Fibroblast of peridontal ligament (primary cell): ENCODE data around the gene G2E3.
A peak's percentile ranks its signal among the peaks of the same experiment; 100 is the strongest.
"Not testable (repeated sequence)": the region's sequence is repeated elsewhere in the genome, so short reads cannot be mapped to it uniquely, and the experiment has no call there.

Source experiments
- DNase-seq: peaks from one replicate; pipeline ENCODE4 v3.0.0-alpha.2; 2010; ENCODE audit errors: extremely low read depth

Gene G2E3

DNA sequence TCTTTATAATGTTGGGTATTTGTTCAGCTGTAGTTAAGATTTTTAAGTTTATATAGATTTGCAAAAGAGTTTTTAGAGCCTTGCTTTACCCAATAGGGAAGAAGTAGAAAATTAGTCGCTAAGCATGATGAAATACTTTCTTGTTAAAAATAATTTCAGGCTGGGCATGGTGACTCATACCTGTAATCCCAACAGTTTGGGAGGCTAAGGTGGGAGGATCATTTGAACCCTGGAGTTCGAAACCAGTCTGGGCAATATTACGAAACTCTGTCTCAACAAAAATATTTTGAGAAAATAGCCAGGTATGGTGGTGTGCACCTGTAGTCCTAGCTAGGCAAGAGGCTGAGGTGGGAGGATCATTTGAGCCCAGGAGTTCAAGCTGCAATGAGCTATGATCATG lies 44.4 kb downstream of the G2E3 start:
- DNase-seq, result no peak

DNA sequence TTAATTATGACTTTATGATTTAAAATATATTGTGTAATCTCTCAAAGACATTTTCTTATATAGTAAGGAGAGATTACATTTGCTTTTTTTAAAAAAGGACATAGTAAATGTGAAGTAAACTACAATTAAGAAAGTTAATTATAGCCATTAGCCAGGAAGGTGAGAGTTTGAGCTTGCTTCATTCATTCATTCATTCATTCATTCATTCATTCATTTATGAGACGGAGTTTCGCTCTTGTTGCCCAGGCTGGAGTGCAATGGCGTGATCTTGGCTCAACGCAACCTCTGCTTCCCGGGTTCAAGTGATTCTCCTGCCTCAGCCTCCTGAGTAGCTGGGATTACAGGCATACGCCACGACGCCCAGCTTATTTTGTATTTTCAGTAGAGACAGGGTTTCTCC lies 45.7 kb downstream of the G2E3 start:
- not testable (repeated sequence) for DNase-seq

DNA sequence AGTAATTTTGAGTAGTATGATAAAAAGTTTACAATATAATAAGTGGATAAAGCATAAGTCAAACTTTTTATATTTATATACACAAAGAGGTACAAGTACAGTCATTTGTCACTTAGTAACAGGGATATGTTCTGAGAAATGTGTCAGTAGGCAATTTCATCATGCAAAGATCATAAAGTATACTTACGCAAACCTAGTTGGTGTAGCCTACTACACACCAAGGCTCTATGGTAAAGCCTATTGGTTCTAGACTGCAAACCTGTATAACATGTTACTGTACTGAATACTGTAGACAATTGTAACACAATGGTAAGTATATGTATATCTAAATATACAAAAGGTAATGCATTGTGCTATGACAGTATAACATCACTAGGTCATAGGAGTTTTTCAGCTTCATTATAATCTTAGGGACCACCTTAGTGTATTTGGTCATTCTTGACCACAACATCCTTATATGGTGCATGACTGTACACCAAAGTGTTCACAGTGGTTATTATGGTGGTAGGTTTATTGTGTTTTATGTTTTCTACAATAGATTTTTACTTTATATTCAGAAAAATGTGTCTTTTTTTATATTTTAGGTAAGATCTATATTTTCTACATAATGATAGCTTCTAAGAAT lies 48.3 kb downstream of the G2E3 start:
- peak; percentile 32 for DNase-seq

DNA sequence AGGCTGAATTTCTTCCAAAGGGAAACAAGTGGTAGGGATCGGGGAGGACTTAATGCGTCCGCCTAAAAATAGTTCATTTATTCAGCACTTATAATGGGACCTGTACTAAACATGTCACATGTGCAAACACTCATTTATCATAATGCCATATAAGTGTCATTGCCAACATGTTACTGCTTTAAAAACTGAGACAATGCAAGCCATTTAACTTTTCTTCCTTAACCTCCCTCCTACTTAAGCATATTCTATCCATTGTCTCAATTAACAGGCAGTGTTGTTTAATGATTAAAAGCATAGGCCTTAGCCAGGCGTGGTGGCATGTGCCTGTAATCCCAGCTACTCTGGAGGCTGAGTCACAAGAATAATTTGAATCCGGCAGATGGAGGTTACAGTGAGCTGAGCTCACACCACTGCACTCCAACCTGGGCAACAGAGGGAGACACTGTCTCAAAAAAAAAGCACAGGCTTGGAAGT lies 49.6 kb downstream of the G2E3 start:
- DNase-seq, result peak; percentile 41

DNA sequence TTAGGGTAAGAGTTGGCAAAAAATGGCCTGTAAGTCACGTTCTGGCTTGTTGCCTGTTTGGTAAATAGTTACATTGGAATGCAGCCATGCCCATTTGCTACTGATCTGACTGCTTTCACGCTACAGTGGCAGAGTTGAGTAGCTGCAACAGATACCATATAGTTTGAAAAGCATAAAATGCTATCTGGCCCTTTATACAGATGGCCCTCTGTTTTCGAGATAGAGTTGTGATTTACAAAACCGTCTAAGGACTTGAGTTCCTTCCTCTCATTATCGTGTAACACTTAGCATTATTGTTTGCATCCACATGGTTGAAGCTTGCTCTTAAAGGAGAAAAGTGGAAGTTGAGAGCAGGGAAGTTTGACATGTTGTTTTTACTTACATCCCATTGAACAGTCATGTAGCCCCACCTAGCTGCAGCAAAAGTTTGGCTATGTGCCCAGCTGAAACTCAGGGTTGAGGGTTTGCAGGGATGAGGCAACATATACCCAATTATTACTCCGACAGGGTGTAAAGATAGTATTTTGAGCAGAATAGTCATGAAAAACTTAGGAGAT lies 51.9 kb downstream of the G2E3 start:
- peak; percentile 89 for DNase-seq

DNA sequence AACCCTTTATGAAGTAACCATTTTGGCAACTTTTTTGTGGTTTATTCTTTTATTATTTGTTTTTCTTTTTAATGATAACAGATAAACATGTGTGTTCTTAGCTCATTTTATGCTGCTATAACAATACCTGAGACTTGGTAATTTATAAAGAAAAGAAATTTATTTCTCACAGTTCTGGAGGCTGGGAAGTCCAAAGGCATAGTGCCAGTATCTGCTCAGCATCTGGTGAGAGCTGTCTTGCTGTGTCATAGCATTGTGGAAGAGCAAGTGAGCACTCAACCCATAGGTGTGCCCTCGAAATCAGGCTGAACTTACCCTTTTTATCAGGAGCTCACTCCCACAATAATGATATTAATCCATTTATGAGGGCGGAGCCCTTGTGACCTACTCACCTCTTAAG lies 55.2 kb downstream of the G2E3 start:
- no peak for DNase-seq

DNA sequence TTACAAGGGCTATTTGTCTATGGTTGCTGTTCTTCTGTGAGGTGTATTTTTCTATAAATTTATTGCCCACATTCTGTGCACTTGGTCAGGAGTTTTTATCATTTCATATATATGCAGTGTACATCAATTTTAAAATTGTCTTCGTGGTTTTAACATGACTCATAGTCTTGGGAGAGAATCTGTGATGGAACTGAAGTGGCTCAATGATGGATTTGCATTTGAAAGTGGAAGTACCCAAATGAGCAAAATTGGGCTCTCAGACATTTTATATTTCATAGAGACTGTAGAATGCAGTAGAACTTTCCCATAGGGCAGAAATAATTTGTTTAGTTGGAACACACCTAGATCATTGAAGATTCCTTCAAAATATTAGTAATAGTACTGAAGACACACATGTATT lies 61.2 kb downstream of the G2E3 start:
- DNase-seq, result peak; percentile 73

DNA sequence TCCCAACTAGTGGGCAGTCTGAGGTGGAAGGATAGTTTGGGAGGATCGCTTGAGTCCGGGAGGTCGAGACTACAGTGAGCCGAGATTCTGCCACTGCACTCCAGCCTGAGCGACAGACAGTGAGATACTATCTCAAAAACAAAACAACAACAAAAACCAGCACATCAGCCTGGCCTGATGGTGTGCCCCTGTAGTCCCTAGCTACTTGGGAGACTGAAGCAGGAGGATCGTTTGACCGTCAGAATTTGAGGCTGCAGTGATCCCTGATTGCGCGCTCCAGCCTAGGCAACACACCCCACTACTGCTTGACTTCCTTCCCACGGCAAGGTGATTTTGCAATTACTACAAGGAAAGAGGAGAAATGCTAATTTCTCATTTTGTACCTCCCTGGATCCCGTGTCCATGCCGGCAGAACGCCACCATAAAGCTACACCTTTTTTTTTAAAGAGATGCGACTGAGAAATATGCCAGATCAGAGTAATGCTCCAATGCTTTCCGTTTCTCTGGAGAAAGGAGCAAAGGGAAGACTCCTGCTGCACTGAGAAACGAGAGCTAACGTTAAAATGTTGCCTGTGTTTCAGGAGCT lies 62.5 kb downstream of the G2E3 start:
- DNase-seq, result no peak

DNA sequence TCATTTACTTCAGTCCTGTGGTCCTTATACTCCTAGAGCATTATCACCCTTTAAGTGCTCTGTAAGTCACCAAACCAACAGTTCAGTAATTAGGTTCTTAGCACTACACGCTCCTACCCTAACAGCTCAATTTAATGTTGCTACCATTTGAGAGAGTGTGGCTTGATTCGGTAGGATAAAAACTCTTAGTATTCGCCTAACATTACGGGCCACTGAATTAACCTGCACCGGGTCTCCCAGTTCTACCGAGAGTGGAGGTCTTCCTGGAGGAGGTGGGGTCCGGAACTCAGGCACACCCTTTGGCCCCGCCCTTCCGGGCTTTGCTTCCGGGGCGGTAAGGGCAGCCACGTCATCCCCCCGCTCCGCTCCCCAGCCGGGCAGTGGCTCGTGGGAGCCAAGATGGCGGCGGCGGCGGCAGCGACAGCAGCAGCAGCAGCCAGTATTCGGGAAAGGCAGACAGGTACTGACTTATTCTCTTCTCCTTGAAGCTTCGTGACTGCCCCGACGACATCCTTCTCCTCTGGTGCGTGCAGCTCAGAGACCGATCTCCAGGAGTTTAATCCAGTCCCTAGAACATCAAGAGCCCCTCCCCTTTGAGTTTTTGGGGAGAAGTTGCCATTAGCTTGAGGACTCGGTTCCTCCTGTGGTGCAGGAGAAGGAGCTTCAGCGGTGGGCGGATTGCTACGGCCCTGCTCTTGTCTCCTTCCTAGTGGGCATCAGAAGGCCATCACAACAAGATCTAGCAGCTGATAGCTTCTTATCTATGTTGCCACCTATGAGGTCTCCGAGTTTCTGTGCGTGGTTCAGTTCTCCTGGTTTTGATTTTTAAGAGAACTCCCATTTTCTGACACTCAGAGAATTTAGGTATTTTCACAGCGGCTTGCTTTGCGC lies 63.2 kb downstream of the G2E3 start, which contains the start of gene SCFD1:
Gene SCFD1 (plus strand): TSS at position 380 of the 891 bp plus-strand sequence. CDS start 20 bp downstream, at position 400.
- DNase-seq, result peak; percentile 84

DNA sequence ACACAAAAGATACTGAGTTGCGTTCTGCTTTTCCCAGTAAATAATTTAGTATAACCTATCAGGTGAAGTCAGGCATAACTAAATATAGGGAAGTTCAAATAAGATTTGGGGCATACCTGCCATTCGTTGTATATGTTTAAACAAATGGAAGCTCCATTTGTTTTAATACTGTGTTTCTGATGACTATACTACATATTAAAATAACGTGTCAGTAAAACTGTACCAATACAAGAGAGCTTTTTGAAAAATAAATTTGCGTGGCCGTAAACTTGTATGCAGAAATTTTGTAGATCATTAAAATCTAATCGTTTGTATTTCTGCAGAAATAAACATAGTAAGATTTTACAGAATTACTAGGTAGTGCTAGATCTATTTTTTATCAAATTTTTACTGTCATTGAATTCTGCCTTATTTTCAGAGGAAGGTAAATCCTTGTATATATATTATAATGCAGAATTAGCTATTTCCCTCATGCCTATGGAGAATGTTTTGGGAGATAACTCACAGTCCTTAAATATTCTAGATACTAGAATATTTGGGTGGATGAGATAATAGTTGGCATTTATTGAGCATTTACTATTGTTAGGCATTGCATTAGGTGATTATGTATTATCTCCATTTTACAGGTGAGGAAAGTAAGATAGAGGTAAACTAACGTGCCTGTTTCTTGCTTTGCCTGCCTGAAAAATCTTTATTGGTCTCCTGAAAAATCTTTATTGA lies 64.6 kb downstream of the G2E3 start:
- DNase-seq, result no peak

DNA sequence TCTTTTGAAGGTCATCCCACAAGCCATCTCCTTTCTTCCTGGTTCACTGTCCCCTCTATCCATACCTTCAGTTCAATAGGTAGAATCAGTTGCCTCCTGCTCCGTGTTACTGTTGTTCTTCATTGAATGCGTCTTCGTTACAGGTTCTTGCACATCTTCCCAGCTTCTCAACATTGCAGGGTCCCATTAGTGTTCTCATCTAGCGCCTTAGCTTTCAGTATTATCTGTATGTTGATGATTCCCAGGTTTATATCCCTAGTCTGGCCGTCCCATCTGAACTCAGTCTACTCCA lies 65.1 kb downstream of the G2E3 start:
- no peak for DNase-seq

DNA sequence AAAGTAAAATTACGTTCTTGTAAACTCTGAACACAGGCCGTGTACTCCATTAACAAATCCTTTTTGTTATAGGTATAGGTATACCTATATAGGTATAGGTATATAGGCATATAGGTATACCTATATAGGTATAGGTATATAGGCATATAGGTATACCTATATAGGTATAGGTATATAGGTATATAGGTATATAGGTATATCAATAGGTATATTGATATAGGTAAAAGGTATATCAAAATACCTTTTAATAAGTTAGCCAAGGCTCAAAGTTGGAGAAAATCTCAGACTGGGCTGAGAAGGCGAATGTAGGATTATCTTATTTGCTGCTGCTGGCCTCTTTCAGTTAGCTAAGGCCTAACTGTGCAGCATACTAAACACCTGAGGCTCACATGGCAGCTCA lies 66.6 kb downstream of the G2E3 start:
- DNase-seq, result no peak

DNA sequence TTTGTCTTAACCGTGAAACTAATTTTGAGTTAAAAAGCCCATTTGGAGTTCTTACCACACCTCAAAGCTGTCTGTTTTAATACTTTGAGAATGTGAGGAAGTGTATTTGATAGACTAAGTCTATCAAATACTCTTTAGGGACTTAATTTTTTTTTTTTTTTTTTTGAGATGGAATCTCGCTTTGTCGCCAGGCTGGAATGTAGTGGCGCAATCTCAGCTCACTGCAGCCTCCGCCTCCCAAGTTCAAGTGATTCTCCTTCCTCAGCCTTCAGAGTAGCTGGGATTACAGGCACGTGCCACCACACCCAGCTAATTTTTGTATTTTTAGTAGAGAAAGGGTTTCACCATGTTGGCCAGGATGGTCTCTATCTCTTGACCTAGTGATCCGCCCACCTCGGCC lies 70.5 kb downstream of the G2E3 start:
- DNase-seq, result peak; percentile 44

DNA sequence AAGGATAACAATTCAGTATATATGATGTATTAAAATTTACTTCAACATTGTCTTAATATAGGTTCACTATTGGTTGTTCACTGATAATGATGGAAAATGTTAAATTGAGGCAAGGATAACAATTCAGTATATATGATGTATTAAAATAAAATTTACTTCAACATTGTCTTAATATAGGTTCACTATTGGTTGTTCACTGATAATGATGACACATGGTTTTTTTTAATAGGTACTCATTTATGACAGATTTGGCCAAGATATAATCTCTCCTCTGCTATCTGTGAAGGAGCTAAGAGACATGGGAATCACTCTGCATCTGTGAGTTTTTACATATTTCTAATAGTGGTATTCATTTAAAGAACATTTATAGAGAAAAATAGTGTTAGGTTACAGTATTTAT lies 71.3 kb downstream of the G2E3 start:
- no peak for DNase-seq

DNA sequence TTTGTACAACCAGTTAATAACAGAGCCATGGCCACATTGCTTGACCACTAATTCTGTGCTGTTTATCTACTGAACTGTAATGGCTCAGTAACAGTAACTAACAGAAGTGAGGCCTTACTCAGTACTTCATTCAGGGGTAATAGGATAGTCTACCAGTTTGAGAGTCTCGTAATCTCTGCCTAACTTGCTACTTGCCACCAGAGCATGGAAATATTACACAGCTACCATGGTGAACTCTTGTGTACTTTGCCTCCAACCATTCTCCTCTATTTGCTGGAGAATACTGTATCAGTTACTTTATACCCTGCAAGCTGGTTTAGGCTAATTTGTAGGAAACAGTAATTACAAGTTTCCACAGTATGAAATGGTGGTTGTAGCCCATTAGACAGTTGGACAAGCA lies 73.8 kb downstream of the G2E3 start:
- DNase-seq, result no peak

DNA sequence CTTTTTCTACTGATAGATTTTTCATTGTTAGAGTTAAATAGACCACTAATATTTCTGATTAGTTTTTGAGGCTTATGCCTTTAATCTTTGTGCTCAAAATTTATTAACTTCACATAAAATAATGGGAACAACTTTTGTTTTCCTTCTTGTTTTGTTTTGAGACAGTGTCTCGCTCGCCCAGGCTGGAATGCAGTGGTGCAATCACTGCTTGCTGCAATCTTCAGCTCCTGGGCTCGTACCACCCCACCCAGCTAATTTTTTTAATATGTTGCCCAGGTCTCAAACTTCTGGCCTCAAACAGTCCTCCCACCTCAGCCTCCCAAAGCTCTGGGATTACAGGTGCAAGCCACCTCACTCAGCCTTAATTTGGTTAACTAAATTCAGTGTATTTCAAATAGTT lies 80.0 kb downstream of the G2E3 start:
- no peak for DNase-seq

DNA sequence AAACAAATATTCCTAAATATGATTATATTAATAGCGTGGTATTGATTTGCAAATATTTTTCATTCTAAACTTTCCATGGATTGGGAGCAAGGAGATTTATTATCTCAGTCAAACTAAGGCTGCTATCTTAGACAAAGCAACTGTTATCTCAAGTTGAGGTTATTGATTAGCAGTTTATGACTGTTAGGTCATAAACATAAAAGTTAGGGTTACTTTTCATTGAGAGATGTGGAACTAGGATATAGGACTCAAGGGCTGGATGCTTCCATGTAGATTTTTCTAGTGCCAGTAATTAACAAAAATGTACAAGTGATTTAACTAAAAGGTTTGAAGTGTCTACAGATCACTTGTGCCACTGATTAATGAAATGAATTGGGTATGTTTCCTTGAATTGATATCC lies 82.2 kb downstream of the G2E3 start:
- DNase-seq, result no peak

DNA sequence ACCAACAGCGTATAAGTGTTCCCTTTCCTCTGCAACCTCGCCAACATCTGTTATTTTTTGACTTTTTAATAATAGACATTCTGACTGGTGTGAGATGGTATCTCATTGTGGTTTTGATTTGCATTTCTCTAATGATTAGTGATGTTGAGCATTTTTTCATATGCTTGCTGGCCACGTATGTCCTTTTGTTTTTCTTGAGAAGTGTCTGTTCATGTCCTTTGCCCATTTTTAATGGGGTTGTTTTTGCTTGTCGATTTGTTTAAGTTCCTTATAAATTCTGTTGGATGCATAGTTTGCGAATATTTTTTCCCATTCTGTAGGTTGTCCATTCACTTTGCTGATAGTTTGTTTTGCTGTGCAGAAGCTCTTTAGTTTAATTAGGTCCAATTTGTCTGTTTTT lies 85.5 kb downstream of the G2E3 start:
- DNase-seq, result not testable (repeated sequence)

DNA sequence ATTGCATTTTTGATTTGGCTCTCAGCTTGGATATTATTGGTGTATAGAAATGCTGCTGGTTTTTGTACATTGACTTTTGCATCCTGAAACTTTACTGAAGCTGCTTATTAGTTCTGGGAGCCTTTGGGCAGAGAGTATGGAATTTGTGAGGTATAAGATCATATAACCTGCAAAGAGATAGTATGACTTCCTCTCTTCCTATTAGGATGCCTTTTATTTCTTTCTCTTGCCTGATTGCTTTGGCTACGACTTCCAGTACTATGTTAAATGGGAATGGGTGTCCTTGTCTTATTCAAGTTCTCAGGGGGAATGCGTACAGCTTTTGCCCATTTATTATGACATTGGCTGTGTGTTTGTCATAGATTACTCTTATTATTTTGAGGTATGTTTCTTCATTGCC lies 86.6 kb downstream of the G2E3 start:
- DNase-seq, result no peak

DNA sequence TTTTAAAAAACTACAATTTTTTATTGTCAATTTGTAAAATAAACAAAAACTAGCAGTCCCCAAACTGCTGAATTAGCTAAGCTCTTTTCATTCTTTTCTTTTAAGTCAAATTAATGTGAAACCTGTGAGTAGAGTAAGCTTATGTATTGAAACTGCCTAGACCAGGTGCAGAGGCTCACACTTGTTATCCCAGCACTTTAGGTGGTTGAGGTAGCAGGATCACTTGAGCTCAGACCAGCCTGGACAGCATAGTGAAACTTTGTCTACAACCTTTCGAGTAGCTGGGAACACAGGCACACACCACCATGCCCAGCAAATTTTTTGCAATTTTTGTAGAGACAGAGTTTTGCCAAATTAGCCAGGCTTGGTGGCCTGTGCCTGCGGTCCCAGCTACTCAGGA lies 89.5 kb downstream of the G2E3 start:
- no peak for DNase-seq

DNA sequence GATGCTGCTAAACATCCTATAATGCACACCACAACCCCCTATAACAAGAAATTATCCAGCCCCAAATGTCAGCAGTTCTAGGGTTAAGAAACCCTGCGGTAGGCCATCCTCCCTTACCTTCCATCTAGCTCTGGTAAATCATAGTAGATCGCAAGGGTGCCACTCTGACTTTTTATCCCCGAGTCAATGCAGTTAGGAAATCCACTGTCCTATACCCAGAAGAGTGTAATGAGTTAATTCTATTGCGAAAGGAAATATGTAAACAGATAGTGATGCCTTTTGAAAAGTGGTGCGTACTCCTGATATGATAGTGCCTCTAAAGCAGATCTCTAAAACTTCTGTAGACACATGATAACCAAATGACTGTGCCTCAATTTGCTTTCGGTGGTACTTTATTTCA lies 93.0 kb downstream of the G2E3 start:
- DNase-seq, result no peak

DNA sequence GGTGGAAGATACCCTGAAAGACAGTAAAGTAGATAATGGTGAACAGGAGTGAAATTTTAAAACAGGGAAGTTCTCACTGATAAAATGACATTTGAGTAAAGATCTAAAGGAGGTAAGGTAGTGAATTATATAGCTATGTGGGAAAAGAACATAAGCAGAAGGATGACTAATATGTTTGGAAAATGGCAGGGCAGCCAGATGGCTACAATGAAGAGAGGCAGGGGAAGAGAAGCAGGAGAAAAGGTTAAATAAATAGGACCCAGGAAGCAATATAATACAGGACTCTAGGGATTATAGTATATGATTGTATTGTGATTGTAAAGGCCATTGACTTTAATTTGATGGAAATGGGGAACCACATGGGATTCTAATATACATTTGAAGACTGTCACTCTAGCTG lies 96.2 kb downstream of the G2E3 start:
- DNase-seq, result peak; percentile 12
